Activated CD8-positive, alpha-beta T cell treated with anti-CD3 and anti-CD28 coated beads for 36 hours (primary cell): ENCODE results near the gene JAK1. TPM values are rescaled to one million over a fixed set of nuclear protein-coding genes. Genes with fewer than 3 reads are reported as not detected.
A peak's percentile ranks its signal among the peaks of the same experiment; 100 is the strongest.
"Not testable (repeated sequence)": the region's sequence is repeated elsewhere in the genome, so short reads cannot be mapped to it uniquely, and the experiment has no call there.

Source experiments
- ATAC-seq: fragments of 200-7000 bp; cut with Tn5 transposase; one replicate; pipeline ENCODE4 v1.10.0; 2021; ENCODE audit warnings: mild to moderate bottlenecking, moderate library complexity
- CTCF ChIA-PET: fragments of 350-600 bp; sonication (Branson Sonifier 250); formaldehyde crosslinking; loops from one replicate; lab custom pipeline; 2021; ENCODE audit warnings: antibody characterized with exemption; lab: Charles Lee
- POLR2A ChIA-PET: fragments of 350-600 bp; sonication (Branson Sonifier 250); formaldehyde crosslinking; loops from one replicate; lab custom pipeline; 2021; ENCODE audit warnings: antibody characterized with exemption; lab: Charles Lee
- DNase-seq: peaks from one replicate; pipeline ENCODE4 v3.0.0-alpha.2; 2020
- H3K27ac Mint-ChIP-seq: one replicate; pipeline ENCODE4 v1.8.0; 2021; ENCODE audit warnings: mild to moderate bottlenecking, mixed read lengths
- H3K27me3 Mint-ChIP-seq: one replicate; pipeline ENCODE4 v1.8.0; 2021; ENCODE audit warnings: mixed read lengths
- H3K36me3 Mint-ChIP-seq: one replicate; pipeline ENCODE4 v1.8.0; 2021; ENCODE audit warnings: low read depth, mixed read lengths
- H3K4me1 Mint-ChIP-seq: one replicate; pipeline ENCODE4 v1.8.0; 2021; ENCODE audit warnings: low read depth, mixed read lengths
- H3K4me3 Mint-ChIP-seq: one replicate; pipeline ENCODE4 v1.8.0; 2021; ENCODE audit warnings: mild to moderate bottlenecking, moderate library complexity, mixed read lengths
- H3K9me3 Mint-ChIP-seq: one replicate; pipeline ENCODE4 v1.8.0; 2021; ENCODE audit warnings: mixed read lengths
- intact Hi-C: fragments of 100-400 bp; cut with micrococcal nuclease; formaldehyde crosslinking; loops from one replicate; pipeline ENCODE4 v1.10.0; 2022
- total RNA-seq, 2 experiments: library from RNA; stranded (reverse); gene quantifications; one replicate each; pipeline ENCODE4 v1.2.3, GENCODE V29; 2021
- TF ChIP-seq, protein P1 (sequence below): fragments of 200-600 bp; IDR thresholded peaks from one replicate; pipeline ENCODE4 v1.8.0; 2022; ENCODE audit warnings: antibody characterized with exemption, mild to moderate bottlenecking

JAK1 gene
- total RNA-seq, 2 experiments from 2014 or later = 96.3 to 108 TPM

DNA sequence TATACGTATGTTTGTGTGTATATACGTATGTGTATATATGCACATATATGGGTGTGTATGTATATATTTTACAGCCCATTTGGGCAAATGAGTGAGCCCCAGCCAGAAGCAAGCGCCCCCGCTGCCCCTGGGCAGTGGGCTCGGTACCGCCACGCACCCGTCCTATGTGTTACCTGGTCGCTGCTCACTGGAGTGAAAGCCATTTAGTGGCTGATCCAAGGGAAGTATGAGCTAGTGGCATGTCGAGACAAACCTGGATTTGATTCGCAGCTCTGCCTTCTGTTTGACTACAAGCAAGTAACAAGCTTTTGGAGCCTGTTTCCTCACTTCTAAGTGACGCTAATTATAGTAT is 35.8 kb upstream of the JAK1 start:
- Mint-ChIP-seq H3K27me3 (peaks cover 1% of the 10 kb centered on the region), H3K36me3 (peaks cover 2% of the 10 kb centered on the region), H3K4me1 (peaks cover 25% of the 10 kb centered on the region), H3K4me3 (peak overlapping the region; percentile 57), H3K27ac (peak overlapping the region; percentile 67), H3K9me3 (peaks cover 6% of the 10 kb centered on the region)
- TF ChIP-seq, protein P1, sequence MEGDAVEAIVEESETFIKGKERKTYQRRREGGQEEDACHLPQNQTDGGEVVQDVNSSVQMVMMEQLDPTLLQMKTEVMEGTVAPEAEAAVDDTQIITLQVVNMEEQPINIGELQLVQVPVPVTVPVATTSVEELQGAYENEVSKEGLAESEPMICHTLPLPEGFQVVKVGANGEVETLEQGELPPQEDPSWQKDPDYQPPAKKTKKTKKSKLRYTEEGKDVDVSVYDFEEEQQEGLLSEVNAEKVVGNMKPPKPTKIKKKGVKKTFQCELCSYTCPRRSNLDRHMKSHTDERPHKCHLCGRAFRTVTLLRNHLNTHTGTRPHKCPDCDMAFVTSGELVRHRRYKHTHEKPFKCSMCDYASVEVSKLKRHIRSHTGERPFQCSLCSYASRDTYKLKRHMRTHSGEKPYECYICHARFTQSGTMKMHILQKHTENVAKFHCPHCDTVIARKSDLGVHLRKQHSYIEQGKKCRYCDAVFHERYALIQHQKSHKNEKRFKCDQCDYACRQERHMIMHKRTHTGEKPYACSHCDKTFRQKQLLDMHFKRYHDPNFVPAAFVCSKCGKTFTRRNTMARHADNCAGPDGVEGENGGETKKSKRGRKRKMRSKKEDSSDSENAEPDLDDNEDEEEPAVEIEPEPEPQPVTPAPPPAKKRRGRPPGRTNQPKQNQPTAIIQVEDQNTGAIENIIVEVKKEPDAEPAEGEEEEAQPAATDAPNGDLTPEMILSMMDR = no peak
- ATAC-seq = no peak
- DNase-seq = no peak
- POLR2A ChIA-PET = interaction anchor here (1.2 to 2.5 kb wide), 7 partner anchors 9 to 64 kb away, joined by 3 to 7 read pairs (median 4); no protein-coding TSS in a partner anchor
- intact Hi-C loops = loop anchor here (5.0 kb wide), 2 partner anchors 35 to 65 kb away; partner anchors contain the start of gene JAK1
- CTCF ChIA-PET = interaction anchor here (0.7 to 1.8 kb wide), 5 partner anchors 9 to 175 kb away, joined by 3 to 12 read pairs (median 3); no protein-coding TSS in a partner anchor

DNA sequence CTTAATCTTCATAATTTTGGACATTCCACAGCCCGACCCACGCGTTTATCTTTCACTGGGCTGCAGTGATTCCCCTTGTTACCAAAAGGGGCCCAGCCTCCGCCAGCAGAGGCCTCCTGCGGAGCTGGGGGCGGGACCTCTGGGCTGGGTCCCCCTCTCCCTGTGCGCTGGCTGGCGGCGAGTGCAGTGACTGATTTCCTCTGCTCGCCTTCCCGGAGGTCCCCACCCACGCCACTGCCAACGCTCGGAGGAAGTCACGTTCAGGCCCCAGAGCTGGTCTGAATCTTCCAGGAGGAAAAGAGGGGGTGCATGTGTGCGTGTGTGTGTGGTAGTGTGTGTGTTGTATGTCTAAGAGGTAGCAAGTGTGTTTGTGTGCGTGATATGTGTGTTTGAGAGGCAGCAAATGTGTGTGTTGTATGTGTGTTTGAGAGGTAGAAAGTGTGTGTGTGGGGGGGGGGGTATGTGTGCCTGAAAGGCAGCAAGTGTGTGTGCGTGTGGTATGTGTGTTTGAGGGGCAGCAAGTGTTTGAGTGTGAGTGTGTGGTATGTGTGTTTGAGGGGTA is 35.0 kb upstream of the JAK1 start:
- intact Hi-C loops = loop anchor here (5.0 kb wide), 2 partner anchors 34 to 66 kb away; partner anchors contain the start of gene JAK1
- H3K9me3 Mint-ChIP-seq = peaks cover 6% of the 10 kb centered on the region
- H3K4me3 Mint-ChIP-seq = peak overlapping the region; percentile 57
- H3K36me3 Mint-ChIP-seq = peaks cover 2% of the 10 kb centered on the region
- ATAC-seq (peak; percentile 80), DNase-seq (peak; percentile 90)
- H3K4me1 Mint-ChIP-seq = peaks cover 23% of the 10 kb centered on the region
- TF ChIP-seq, protein P1 = no peak
- H3K27ac Mint-ChIP-seq = peak overlapping the region; percentile 67
- ChIA-PET CTCF (interaction anchor here (0.7 to 1.3 kb wide), 4 partner anchors 11 to 174 kb away, joined by 3 to 4 read pairs (median 3); no protein-coding TSS in a partner anchor), POLR2A (interaction anchor here (1.0 to 2.5 kb wide), 7 partner anchors 10 to 106 kb away, joined by 3 to 7 read pairs (median 3); no protein-coding TSS in a partner anchor)
- peaks cover 1% of the 10 kb centered on the region for H3K27me3 Mint-ChIP-seq

DNA sequence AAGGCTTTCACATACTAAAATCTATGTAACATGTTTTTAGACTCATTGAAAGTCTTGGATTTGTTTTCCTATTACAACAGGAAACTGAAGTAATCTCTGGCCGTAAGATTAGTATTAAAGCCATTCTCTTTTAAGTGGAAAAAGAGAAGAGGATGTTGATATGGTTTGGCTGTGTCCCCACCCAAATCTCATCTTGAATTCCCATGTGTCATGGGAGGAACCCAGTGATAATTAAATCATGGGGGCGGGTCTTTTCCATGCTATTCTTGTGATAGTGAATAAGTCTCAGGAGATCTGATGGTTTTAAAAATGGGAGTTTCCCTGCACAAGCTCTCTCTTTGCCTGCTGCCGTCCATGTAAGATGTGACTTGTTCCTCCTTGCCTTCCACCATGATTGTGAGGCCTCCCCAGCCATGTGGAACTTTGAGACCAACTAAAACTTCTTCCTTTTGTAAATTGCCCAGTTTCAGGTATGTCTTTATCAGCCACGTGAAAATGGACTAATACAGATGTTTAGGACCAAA is 32.1 kb upstream of the JAK1 start:
- H3K27ac Mint-ChIP-seq, H3K36me3 Mint-ChIP-seq, ATAC-seq, H3K9me3 Mint-ChIP-seq, DNase-seq, H3K4me3 Mint-ChIP-seq, intact Hi-C loops, H3K27me3 Mint-ChIP-seq, CTCF ChIA-PET: not testable (repeated sequence)
- POLR2A ChIA-PET = interaction anchor here (0.7 kb wide), 1 partner anchor 32 kb away, joined by 3 read pairs; no protein-coding TSS in a partner anchor
- peaks cover 21% of the 10 kb centered on the region for H3K4me1 Mint-ChIP-seq

DNA sequence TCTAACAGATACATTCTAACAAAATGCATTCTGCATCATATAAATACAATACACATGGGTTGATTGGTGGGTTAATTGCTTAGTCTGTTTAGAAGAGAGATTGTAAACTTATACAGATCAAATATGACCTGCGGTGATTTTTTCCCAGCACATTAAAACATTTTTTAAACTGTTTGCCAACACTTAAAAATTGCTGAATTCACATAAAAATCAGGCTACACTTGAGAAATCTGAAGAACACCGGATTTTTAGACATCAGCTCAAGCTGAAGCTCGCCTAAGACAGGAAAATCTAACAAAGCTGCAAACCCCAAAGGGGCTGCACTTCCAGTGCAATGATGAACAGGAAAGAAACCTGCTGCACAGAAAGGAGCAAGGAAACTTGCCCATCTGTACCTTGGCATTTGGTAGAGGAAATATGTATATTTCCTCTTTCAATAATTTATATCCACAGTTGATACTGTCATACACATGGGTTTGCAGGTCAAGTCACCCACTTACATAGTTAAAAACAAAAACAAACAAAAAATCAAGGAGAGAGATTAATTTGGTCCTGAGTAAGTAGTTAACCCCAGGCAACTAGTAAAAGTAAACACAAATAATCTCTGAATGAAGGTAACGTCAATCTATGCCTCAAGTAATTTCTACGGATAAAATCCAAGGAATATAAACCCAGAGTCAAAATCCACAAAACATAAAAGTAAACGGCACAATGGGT is 30.4 kb upstream of the JAK1 start:
- Mint-ChIP-seq H3K9me3 (peaks cover 6% of the 10 kb centered on the region), H3K4me1 (peaks cover 10% of the 10 kb centered on the region), H3K27ac (no peak overlapping the region), H3K36me3 (peaks cover 2% of the 10 kb centered on the region), H3K4me3 (no peak overlapping the region), H3K27me3 (no peaks in the 10 kb centered on the region)
- DNase-seq = no peak
- ATAC-seq = no peak
- TF ChIP-seq, protein P1 = no peak
- ChIA-PET POLR2A (no interaction called here), CTCF (no interaction called here)
- intact Hi-C loops = no loop called here

DNA sequence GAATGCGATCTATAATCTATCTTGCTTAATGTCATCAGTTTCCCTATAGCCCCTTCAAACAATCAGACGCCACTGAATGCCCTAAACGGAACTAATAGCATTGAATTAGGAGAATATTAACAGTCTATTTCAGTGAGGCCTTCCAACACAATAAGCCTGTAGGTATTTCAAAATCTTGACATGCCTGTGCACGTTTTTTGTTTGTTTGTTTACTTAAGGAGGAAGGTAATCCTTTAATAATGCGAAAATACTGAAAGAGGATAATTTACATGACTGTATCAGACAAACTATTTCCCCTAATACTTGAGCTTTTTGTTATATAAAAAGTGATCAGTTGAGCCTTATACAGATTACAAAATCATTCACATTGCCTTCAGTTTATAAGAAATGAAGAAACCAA is 29.0 kb upstream of the JAK1 start:
- no peak for DNase-seq
- no peak for ATAC-seq
- Mint-ChIP-seq H3K27me3 (no peaks in the 10 kb centered on the region), H3K9me3 (peaks cover 6% of the 10 kb centered on the region), H3K4me1 (no peaks in the 10 kb centered on the region), H3K4me3 (no peak overlapping the region), H3K27ac (no peak overlapping the region), H3K36me3 (peaks cover 2% of the 10 kb centered on the region)
- POLR2A ChIA-PET = no interaction called here
- intact Hi-C loops = no loop called here
- TF ChIP-seq, protein P1 = no peak
- CTCF ChIA-PET = no interaction called here
